NCI-H446 treated with DMSO at 0.1 percent for 48 hours (cell line): ENCODE results near the gene TBCD.
"Not testable (repeated sequence)": the region's sequence is repeated elsewhere in the genome, so short reads cannot be mapped to it uniquely, and the experiment has no call there.

Experiments used
- DNase-seq: peaks from one replicate; lab custom pipeline; 2025; lab: John Stamatoyannopoulos, UW

Gene TBCD

GRCh38 chr17:82938873-82939620, 187.2 kb downstream of the TBCD start:
- no peak for DNase-seq

GRCh38 chr17:82939621-82940135, 187.8 kb downstream of the TBCD start:
- DNase-seq, result no peak

- no peak for DNase-seq
Observed at GRCh38 chr17:82940226-82941020, 188.6 kb downstream of the TBCD start.

- no peak for DNase-seq
Observed at GRCh38 chr17:82941021-82942001, 189.4 kb downstream of the TBCD start.

GRCh38 chr17:82942166-82943130, 190.6 kb downstream of the TBCD start:
- no peak for DNase-seq

GRCh38 chr17:82943339-82943738, 191.5 kb downstream of the TBCD start:
- DNase-seq, result no peak

GRCh38 chr17:82943751-82944150, 191.9 kb downstream of the TBCD start:
- no peak for DNase-seq

- no peak for DNase-seq
Observed at GRCh38 chr17:82944990-82945389, 193.1 kb downstream of the TBCD start.

- DNase-seq, result no peak
Observed at GRCh38 chr17:82946081-82946480, 194.2 kb downstream of the TBCD start.

GRCh38 chr17:82947051-82947991, 195.5 kb downstream of the TBCD start:
- DNase-seq, result no peak

- no peak for DNase-seq
Observed at GRCh38 chr17:82948081-82948511, 196.2 kb downstream of the TBCD start.

- DNase-seq, result no peak
Observed at GRCh38 chr17:82948957-82949356, 197.1 kb downstream of the TBCD start.

GRCh38 chr17:82949361-82949760, 197.5 kb downstream of the TBCD start:
- no peak for DNase-seq

- DNase-seq, result no peak
Observed at GRCh38 chr17:82949984-82950383, 198.1 kb downstream of the TBCD start.

GRCh38 chr17:82950525-82951102, 198.7 kb downstream of the TBCD start:
- no peak for DNase-seq

- DNase-seq, result no peak
Observed at GRCh38 chr17:82952019-82952418, 200.2 kb downstream of the TBCD start.

- not testable (repeated sequence) for DNase-seq
Observed at GRCh38 chr17:82955106-82955505, 203.2 kb downstream of the TBCD start.

GRCh38 chr17:82955627-82956026, 203.8 kb downstream of the TBCD start:
- DNase-seq, result not testable (repeated sequence)

- no peak for DNase-seq
Observed at GRCh38 chr17:82956146-82956725, 204.4 kb downstream of the TBCD start.
